ENCODE results near the gene MYOF.

DNA sequence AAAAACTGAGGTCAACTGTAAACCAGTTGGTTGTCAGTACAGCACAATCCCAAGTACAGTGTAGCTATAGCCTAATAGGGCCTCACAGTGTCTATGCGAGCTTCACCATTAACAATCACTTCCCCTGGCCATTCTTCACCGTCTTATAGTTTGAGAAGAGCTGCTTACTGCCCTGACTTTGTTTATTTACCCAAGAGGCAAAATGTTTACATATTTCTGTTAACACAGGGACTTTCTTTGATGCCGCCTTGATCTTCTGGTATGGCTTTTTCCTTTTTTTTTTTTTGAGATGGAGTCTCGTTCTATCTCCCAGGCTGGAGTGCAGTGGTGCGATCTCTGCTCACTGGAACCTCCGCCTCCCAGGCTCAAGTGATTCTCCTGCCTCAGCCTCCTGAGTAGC, 3.3 kb downstream of the MYOF start:
- TF ChIP-seq POLR2A (IDR thresholded peaks at IDR 0.05; ENCODE audit: low read depth, low read length) (no peak), SIN3A (IDR thresholded peaks at IDR 0.05; ENCODE audit: low read depth, low read length) (no peak), EP300 (IDR thresholded peaks at IDR 0.05; ENCODE audit: borderline replicate concordance in 1 of 2, control insufficient read depth in 1 of 2, low read depth in 2 of 2, low read length in 2 of 2) (no peak), CHD2 (IDR thresholded peaks at IDR 0.05; ENCODE audit: borderline replicate concordance, low read depth, low read length) (no peak)
- TF ChIP-seq, protein P1, sequence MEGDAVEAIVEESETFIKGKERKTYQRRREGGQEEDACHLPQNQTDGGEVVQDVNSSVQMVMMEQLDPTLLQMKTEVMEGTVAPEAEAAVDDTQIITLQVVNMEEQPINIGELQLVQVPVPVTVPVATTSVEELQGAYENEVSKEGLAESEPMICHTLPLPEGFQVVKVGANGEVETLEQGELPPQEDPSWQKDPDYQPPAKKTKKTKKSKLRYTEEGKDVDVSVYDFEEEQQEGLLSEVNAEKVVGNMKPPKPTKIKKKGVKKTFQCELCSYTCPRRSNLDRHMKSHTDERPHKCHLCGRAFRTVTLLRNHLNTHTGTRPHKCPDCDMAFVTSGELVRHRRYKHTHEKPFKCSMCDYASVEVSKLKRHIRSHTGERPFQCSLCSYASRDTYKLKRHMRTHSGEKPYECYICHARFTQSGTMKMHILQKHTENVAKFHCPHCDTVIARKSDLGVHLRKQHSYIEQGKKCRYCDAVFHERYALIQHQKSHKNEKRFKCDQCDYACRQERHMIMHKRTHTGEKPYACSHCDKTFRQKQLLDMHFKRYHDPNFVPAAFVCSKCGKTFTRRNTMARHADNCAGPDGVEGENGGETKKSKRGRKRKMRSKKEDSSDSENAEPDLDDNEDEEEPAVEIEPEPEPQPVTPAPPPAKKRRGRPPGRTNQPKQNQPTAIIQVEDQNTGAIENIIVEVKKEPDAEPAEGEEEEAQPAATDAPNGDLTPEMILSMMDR (IDR thresholded peaks at IDR 0.05 in 2 of 3, conservative IDR thresholded peaks at IDR 0.05 in 1 of 3; ENCODE audit: control insufficient read depth in 2 of 3, extremely low read depth in 1 of 3, insufficient read depth in 1 of 3, low read depth in 3 of 3, low read length in 3 of 3), result no peak
- TF ChIP-seq, protein P2, sequence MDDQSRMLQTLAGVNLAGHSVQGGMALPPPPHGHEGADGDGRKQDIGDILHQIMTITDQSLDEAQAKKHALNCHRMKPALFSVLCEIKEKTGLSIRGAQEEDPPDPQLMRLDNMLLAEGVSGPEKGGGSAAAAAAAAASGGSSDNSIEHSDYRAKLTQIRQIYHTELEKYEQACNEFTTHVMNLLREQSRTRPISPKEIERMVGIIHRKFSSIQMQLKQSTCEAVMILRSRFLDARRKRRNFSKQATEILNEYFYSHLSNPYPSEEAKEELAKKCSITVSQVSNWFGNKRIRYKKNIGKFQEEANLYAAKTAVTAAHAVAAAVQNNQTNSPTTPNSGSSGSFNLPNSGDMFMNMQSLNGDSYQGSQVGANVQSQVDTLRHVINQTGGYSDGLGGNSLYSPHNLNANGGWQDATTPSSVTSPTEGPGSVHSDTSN (IDR thresholded peaks at IDR 0.05; ENCODE audit: insufficient replicate concordance, low read depth, low read length), result no peak

Measured in GM12878 (cell line).